Prostate gland (tissue), 2 donors: ENCODE data around the gene PRKG1.

Source experiments
- CTCF ChIP-seq, 4 experiments: fragments of 200-600 bp in 2 of 4; fragments of 450-650 bp in 2 of 4; sonication (generic) in 2 of 4; IDR thresholded peaks; 1 replicate in 3 of 4; 2 replicates in 1 of 4; pipeline ENCODE4 v1.5.1; 2016 to 2019; ENCODE audit warnings: antibody characterized with exemption in 4 of 4, mild to moderate bottlenecking in 2 of 4, moderate library complexity in 2 of 4
- POLR2A ChIP-seq: fragments of 450-650 bp; IDR thresholded peaks from one replicate; pipeline ENCODE4 v1.6.1; 2016; ENCODE audit warnings: antibody characterized with exemption, mild to moderate bottlenecking
- POLR2AphosphoS5 ChIP-seq: sonication (generic); formaldehyde crosslinking; IDR thresholded peaks from one replicate; pipeline ENCODE4 v1.6.1; 2017; ENCODE audit warnings: antibody characterized with exemption

- TF ChIP-seq CTCF (IDR thresholded peaks at IDR 0.05) (no peak), POLR2A (no peak), POLR2AphosphoS5 (no peak)
Observed at GRCh38 chr10:51691135-51691534, 616.8 kb downstream of the PRKG1 start.
